Lung (tissue), 12 donors: ENCODE data around the gene SYP. TPM values are rescaled to one million over a fixed set of nuclear protein-coding genes. Genes with fewer than 3 reads are reported as not detected.

Source experiments
- ATAC-seq: fragments of 200-7000 bp; cut with Tn5 transposase; one replicate; pipeline ENCODE4 v1.9.1; 2020; ENCODE audit warnings: moderate number of reproducible peaks; ENCODE audit not compliant: insufficient read depth, low FRiP score
- DNase-seq, 3 donors: peaks; one replicate each; pipeline ENCODE4 v3.0.0-alpha.2; 2013 to 2017
- H3K27ac ChIP-seq, 2 donors: one replicate each; pipeline ENCODE4 v1.5.1; 2013; ENCODE audit warnings: mild to moderate bottlenecking in 2 of 2, moderate library complexity in 2 of 2, control low read depth in 1 of 2, inconsistent platforms in 1 of 2, low read depth in 1 of 2, low read length in 1 of 2
- H3K27me3 ChIP-seq, 3 donors: one replicate each; pipeline ENCODE4 v1.5.1; 2013; ENCODE audit warnings: low read length in 2 of 3; ENCODE audit not compliant: control insufficient read depth in 3 of 3, insufficient read depth in 3 of 3
- H3K36me3 ChIP-seq, 4 donors: one replicate each; pipeline ENCODE4 v1.5.1; 2013; ENCODE audit warnings: low read length in 4 of 4, mild to moderate bottlenecking in 1 of 4, moderate library complexity in 1 of 4; ENCODE audit not compliant: control insufficient read depth in 4 of 4, insufficient read depth in 4 of 4
- H3K4me1 ChIP-seq, 5 donors: one replicate each; pipeline ENCODE4 v1.5.1; 2013; ENCODE audit warnings: low read length in 5 of 5, mild to moderate bottlenecking in 2 of 5, moderate library complexity in 1 of 5; ENCODE audit not compliant: control insufficient read depth in 5 of 5, insufficient read depth in 5 of 5
- H3K4me3 ChIP-seq: one replicate; pipeline ENCODE4 v1.5.1; 2013; ENCODE audit warnings: mild to moderate bottlenecking, control low read depth, moderate library complexity
- H3K9ac ChIP-seq, 2 donors: one replicate each; pipeline ENCODE4 v1.5.1; 2013; ENCODE audit warnings: low read length in 2 of 2, control low read depth in 1 of 2; ENCODE audit not compliant: insufficient read depth in 1 of 2
- H3K9me3 ChIP-seq, 4 donors: one replicate each; pipeline ENCODE4 v1.5.1; 2013; ENCODE audit warnings: low read length in 3 of 4, mild to moderate bottlenecking in 1 of 4, moderate library complexity in 1 of 4; ENCODE audit not compliant: control insufficient read depth in 4 of 4, insufficient read depth in 3 of 4
- WGBS, 2 donors: extraction: QIAGEN DNeasy Blood & Tissue Kit; methylation state at CpG; one replicate each; pipeline ENCODE4 v1.1.7; 2013; 5-methylcytosine and 5-hydroxymethylcytosine counted together
- polyA plus RNA-seq, 2 donors: library from polyadenylated mRNA; stranded (reverse); fragments of 200-250 nt; gene quantifications; one replicate each; pipeline ENCODE4 v1.2.1, GENCODE V29; 2013
- total RNA-seq, 2 donors: library from RNA; depleted of rRNA in 1 of 2; stranded (reverse); fragments of >200 nt in 1 of 2; gene quantifications; one replicate each; pipeline ENCODE4 v1.2.1, GENCODE V29; 2014 to 2021
- TF ChIP-seq, protein P1 (sequence below): IDR thresholded peaks from 2 replicates; pipeline ENCODE4 v1.5.1; 2012; ENCODE audit warnings: mild to moderate bottlenecking; ENCODE audit errors: control extremely low read depth, extremely low read depth
- donor health status: control.
- donor health status: control.
- donor health status: Bipolar disorder and iron deficiency.
- donor health status: healthy.
- donor health status: DM: yes; HTN: yes; CAD: no.

Gene SYP
- total and polyA plus RNA-seq, 4 donors = 3.2 to 5.6 (median 4.9) TPM

DNA sequence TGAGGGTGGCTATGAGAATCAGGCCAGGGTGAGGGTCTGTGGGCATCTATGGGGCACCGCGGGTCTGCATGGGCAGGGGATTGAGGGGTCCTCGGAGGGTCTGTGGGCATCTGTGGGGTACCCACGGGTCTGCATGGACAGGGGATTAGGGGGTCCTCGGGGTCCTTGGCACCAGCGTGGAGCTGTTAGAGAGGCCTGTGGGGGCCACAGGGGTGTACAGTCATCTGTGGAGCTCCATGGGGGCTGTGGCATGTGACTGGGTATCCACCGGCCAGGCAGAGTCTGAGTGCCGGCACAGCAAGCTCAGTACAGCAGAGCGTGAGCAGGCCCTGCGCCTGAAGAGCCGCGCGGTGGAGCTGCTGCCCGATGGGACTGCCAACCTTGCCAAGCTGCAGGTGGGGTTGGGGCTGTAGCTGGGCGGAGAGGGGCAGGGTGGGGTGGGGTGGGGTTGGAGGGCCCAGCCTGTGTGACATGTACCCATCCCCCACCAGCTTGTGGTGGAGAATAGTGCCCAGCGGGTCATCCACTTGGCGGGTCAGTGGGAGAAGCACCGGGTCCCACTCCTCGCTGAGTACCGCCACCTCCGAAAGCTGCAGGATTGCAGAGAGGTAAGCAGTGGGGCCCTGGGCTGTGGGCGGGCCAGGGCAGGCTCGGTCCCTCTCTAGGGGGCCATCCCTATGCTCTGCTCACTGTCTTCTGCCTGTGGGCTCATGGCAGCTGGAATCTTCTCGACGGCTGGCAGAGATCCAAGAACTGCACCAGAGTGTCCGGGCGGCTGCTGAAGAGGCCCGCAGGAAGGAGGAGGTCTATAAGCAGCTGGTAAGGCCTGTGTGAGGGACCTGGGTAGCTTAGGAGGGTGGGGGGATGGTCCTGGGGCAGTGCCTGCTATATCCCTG is 48.2 kb upstream of the SYP start:
- Histone ChIP-seq H3K36me3 (peaks cover 0 to 38% (median 3%) of the 10 kb centered on the region in 4 donors), H3K9ac (no peak overlapping the region), H3K27ac (no peak overlapping the region), H3K27me3 (no peaks in the 10 kb centered on the region), H3K9me3 (no peaks in the 10 kb centered on the region), H3K4me3 (no peak overlapping the region), H3K4me1 (no peaks in the 10 kb centered on the region)
- WGBS, 2 donors = 89 to 92% methylated on average over 17 to 28 of the region's 28 CpGs
- TF ChIP-seq, protein P1, sequence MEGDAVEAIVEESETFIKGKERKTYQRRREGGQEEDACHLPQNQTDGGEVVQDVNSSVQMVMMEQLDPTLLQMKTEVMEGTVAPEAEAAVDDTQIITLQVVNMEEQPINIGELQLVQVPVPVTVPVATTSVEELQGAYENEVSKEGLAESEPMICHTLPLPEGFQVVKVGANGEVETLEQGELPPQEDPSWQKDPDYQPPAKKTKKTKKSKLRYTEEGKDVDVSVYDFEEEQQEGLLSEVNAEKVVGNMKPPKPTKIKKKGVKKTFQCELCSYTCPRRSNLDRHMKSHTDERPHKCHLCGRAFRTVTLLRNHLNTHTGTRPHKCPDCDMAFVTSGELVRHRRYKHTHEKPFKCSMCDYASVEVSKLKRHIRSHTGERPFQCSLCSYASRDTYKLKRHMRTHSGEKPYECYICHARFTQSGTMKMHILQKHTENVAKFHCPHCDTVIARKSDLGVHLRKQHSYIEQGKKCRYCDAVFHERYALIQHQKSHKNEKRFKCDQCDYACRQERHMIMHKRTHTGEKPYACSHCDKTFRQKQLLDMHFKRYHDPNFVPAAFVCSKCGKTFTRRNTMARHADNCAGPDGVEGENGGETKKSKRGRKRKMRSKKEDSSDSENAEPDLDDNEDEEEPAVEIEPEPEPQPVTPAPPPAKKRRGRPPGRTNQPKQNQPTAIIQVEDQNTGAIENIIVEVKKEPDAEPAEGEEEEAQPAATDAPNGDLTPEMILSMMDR = no peak
- ATAC-seq = no peak
- peak; percentile 33 to 38 (median 33) for DNase-seq

- H3K27me3 ChIP-seq = no peaks in the 10 kb centered on the region
- no peaks in the 10 kb centered on the region for H3K4me1 ChIP-seq
- WGBS, 2 donors = 82 to 100% methylated on average over 4 to 11 of the region's 11 CpGs
- DNase-seq (no peak), ATAC-seq (no peak)
- TF ChIP-seq, protein P1 = no peak
- peaks cover 0 to 42% (median 3%) of the 10 kb centered on the region in 4 donors for H3K36me3 ChIP-seq
- no peak overlapping the region for H3K27ac ChIP-seq
- H3K4me3 ChIP-seq = no peak overlapping the region
- H3K9me3 ChIP-seq = no peaks in the 10 kb centered on the region
- no peak overlapping the region for H3K9ac ChIP-seq
These were observed 47.4 kb upstream of the SYP start for GRCh38 chrX:49247346-49247745.

DNA sequence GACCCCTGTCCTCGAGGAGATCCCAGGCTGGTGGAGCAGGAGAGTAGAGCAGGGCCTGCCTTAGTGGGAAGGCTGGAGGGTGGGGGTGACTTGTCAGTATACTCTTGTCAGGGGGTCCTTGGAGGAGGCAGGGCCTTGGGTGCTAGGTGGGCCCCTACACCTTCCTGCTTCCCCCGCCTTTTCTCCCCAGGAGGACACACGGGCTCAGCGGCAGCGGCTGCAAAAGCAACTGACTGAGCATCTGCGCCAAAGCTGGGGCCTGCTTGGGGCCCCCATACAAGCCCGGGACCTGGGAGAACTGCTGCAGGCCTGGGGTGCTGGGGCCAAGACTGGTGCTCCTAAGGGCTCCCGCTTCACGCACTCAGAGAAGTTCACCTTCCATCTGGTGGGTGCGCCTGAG is 46.5 kb upstream of the SYP start:
- H3K27me3 ChIP-seq = no peaks in the 10 kb centered on the region
- no peak for DNase-seq

More for the DNA sequence above, 46.5 kb upstream of the SYP start:
- Histone ChIP-seq H3K36me3 (peaks cover 0 to 42% (median 3%) of the 10 kb centered on the region in 4 donors), H3K9me3 (no peaks in the 10 kb centered on the region), H3K4me3 (no peak overlapping the region), H3K27ac (no peak overlapping the region), H3K9ac (no peak overlapping the region), H3K4me1 (no peaks in the 10 kb centered on the region)
- ATAC-seq = no peak
- TF ChIP-seq, protein P1 = no peak
- 91 to 94% methylated on average over 7 to 10 of the region's 10 CpGs for WGBS, 2 donors
